ENCODE data around the gene TMIGD3. TPM values are rescaled to one million over a fixed set of nuclear protein-coding genes. Genes with fewer than 3 reads are reported as not detected.

Gene TMIGD3
- total RNA-seq, 1 experiment from 2014 or later = not detected

- H3K9me2 ChIP-seq (replicated peaks; ENCODE audit: insufficient read depth, low read length) = no peaks in the 10 kb centered on the region
These were observed 9.5 kb upstream of the TMIGD3 start for GRCh38 chr1:111512931-111513330.

GRCh38 chr1:111512132-111512889, 8.9 kb upstream of the TMIGD3 start:
- no peak overlapping the region for H3K4me3 ChIP-seq (ENCODE audit: low read length)
- H3K9ac ChIP-seq (ENCODE audit: low read length) = no peak overlapping the region
- no peak overlapping the region for H3K27ac ChIP-seq (ENCODE audit: low read length)
- H3K9me3 ChIP-seq (ENCODE audit: low read length) = no peaks in the 10 kb centered on the region
- H4K20me1 ChIP-seq (ENCODE audit: insufficient read depth, low read depth, low read length) = no peaks in the 10 kb centered on the region
- no peak overlapping the region for H2AFZ ChIP-seq (ENCODE audit: low read length)
- no peaks in the 10 kb centered on the region for H3K27me3 ChIP-seq (ENCODE audit: low read length)
- H3K9me2 ChIP-seq (replicated peaks; ENCODE audit: insufficient read depth, low read length) = no peaks in the 10 kb centered on the region
- peaks cover 54% of the 10 kb centered on the region for H3K4me1 ChIP-seq (ENCODE audit: low read length)
- DNase-seq = no peak
- no peaks in the 10 kb centered on the region for H3K79me2 ChIP-seq (ENCODE audit: low read length)
- no peak overlapping the region for H3K4me2 ChIP-seq (ENCODE audit: low read depth, low read length, poor library complexity, severe bottlenecking)
- no peaks in the 10 kb centered on the region for H3K36me3 ChIP-seq (ENCODE audit: insufficient read depth, low read length)

More at GRCh38 chr1:111512931-111513330, 9.5 kb upstream of the TMIGD3 start:
- no peaks in the 10 kb centered on the region for H3K9me3 ChIP-seq (ENCODE audit: low read length)
- H4K20me1 ChIP-seq (ENCODE audit: insufficient read depth, low read depth, low read length) = no peaks in the 10 kb centered on the region
- H2AFZ ChIP-seq (ENCODE audit: low read length) = no peak overlapping the region
- H3K9ac ChIP-seq (ENCODE audit: low read length) = no peak overlapping the region
- no peak overlapping the region for H3K4me3 ChIP-seq (ENCODE audit: low read length)
- no peak for DNase-seq
- H3K79me2 ChIP-seq (ENCODE audit: low read length) = no peaks in the 10 kb centered on the region
- H3K4me1 ChIP-seq (ENCODE audit: low read length) = peaks cover 48% of the 10 kb centered on the region
- H3K27me3 ChIP-seq (ENCODE audit: low read length) = no peaks in the 10 kb centered on the region
- no peak overlapping the region for H3K27ac ChIP-seq (ENCODE audit: low read length)
- H3K36me3 ChIP-seq (ENCODE audit: insufficient read depth, low read length) = no peaks in the 10 kb centered on the region
- H3K4me2 ChIP-seq (ENCODE audit: low read depth, low read length, poor library complexity, severe bottlenecking) = no peak overlapping the region

DNA sequence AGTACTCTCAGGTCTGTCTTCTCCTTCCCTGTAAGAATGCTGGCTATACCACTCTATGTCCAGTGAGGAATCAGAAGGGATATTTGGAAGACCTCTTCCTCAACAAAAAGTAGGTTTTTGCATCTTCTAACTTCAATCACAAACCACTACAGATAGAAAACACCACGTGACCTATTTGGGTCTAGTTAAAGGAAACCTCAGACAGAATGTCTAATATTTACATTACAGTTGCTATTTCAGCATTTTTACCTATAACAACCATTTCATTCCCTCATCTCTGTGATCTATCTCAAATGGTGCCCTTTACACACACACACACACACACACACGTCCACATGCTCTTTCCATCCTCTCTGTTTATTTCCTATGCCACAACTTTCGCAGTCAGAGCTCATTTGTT, 7.9 kb upstream of the TMIGD3 start:
- no peak overlapping the region for H3K4me2 ChIP-seq (ENCODE audit: low read depth, low read length, poor library complexity, severe bottlenecking)
- H2AFZ ChIP-seq (ENCODE audit: low read length) = peak overlapping the region; percentile 29; the same call in 1 of the 2 replicates
- H3K9me2 ChIP-seq (replicated peaks; ENCODE audit: insufficient read depth, low read length) = no peaks in the 10 kb centered on the region
- H3K27me3 ChIP-seq (ENCODE audit: low read length) = no peaks in the 10 kb centered on the region
- no peak overlapping the region for H3K9ac ChIP-seq (ENCODE audit: low read length)
- H3K36me3 ChIP-seq (ENCODE audit: insufficient read depth, low read length) = no peaks in the 10 kb centered on the region
- no peaks in the 10 kb centered on the region for H3K79me2 ChIP-seq (ENCODE audit: low read length)
- H3K9me3 ChIP-seq (ENCODE audit: low read length) = no peaks in the 10 kb centered on the region
- no peaks in the 10 kb centered on the region for H4K20me1 ChIP-seq (ENCODE audit: insufficient read depth, low read depth, low read length)
- no peak for DNase-seq
- no peak overlapping the region for H3K27ac ChIP-seq (ENCODE audit: low read length)
- no peak overlapping the region for H3K4me3 ChIP-seq (ENCODE audit: low read length)
- H3K4me1 ChIP-seq (ENCODE audit: low read length) = peaks cover 60% of the 10 kb centered on the region

DNA sequence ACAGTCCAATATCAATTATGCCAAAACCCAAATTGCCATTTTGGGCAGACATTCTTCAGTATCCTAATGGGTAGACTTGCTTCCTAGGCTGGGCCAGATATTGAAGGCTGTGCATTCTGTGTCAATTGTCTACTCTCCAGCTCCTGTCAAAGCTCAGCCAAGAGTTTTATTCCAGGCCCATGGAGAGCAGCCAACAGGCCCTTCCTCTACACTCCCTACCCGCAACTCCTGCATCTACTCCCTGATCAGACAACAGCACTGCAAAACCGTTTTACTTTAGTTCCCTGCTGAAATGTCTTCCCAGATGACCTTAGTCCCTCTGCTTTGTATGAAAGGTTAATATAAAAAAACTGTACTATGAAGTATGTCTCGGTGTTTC, 6.6 kb upstream of the TMIGD3 start:
- Histone ChIP-seq H3K27ac (ENCODE audit: low read length) (no peak overlapping the region), H3K4me1 (ENCODE audit: low read length) (peaks cover 60% of the 10 kb centered on the region)

DNA sequence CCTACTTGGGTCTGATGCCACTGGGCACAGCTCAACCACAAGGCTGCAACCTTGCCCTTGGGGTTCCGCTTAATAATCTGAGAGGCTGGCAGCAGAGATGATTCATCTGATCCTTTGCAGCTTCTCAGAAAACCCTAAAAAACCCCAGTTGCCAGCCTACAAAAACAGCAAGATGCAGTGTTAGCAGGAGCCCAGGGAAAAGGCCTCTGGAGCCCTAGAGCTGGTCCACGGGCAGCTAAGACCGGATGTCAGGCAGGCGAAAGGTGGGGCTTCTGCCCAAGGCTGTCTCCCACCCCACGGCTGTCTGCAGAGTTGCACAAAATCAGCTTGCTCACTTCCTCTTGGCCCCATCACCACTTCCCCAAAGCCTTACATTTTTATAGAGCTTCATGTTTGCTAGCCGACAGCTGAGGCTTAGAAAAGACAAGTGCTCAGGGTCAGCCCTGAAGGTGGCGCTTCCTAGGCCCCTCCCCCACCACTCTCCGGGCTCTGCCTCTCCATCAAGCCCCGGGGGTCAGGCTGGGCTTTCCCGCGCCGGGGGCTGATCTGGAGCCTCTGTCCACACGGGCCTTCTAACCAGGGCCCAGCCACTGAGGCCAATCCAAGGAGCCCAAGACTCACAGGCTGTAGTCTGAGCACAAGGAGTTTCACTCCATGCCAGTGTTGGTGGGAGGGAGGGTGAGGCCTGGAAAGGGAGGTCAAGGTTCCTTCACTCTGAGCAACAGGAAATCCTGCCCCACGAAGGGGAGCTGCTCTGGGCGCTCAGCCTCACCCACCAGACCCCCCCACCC, 4.2 kb upstream of the TMIGD3 start:
- H3K27me3 ChIP-seq (ENCODE audit: low read length) = no peaks in the 10 kb centered on the region
- H3K36me3 ChIP-seq (ENCODE audit: insufficient read depth, low read length) = no peaks in the 10 kb centered on the region
- no peaks in the 10 kb centered on the region for H3K9me3 ChIP-seq (ENCODE audit: low read length)
- H4K20me1 ChIP-seq (ENCODE audit: insufficient read depth, low read depth, low read length) = no peaks in the 10 kb centered on the region
- H3K9ac ChIP-seq (ENCODE audit: low read length) = peak overlapping the region; percentile 82
- H3K79me2 ChIP-seq (ENCODE audit: low read length) = no peaks in the 10 kb centered on the region
- H2AFZ ChIP-seq (ENCODE audit: low read length) = 0 out of 2 replicates have a peak overlapping the region, but pooled peaks have one; percentile 49
- H3K4me1 ChIP-seq (ENCODE audit: low read length) = peaks cover 77% of the 10 kb centered on the region
- H3K4me3 ChIP-seq (ENCODE audit: low read length) = peak overlapping the region; percentile 65
- DNase-seq = peak; percentile 97
- H3K4me2 ChIP-seq (ENCODE audit: low read depth, low read length, poor library complexity, severe bottlenecking) = peak overlapping the region; percentile 78
- H3K27ac ChIP-seq (ENCODE audit: low read length) = peak overlapping the region; percentile 98
- no peaks in the 10 kb centered on the region for H3K9me2 ChIP-seq (replicated peaks; ENCODE audit: insufficient read depth, low read length)

More for the DNA sequence above, 6.6 kb upstream of the TMIGD3 start:
- no peaks in the 10 kb centered on the region for H4K20me1 ChIP-seq (ENCODE audit: insufficient read depth, low read depth, low read length)
- H3K27me3 ChIP-seq (ENCODE audit: low read length) = no peaks in the 10 kb centered on the region
- no peak for DNase-seq
- no peaks in the 10 kb centered on the region for H3K9me2 ChIP-seq (replicated peaks; ENCODE audit: insufficient read depth, low read length)
- H3K9ac ChIP-seq (ENCODE audit: low read length) = no peak overlapping the region
- H3K79me2 ChIP-seq (ENCODE audit: low read length) = no peaks in the 10 kb centered on the region
- H3K4me2 ChIP-seq (ENCODE audit: low read depth, low read length, poor library complexity, severe bottlenecking) = peak overlapping the region; percentile 40
- no peaks in the 10 kb centered on the region for H3K9me3 ChIP-seq (ENCODE audit: low read length)
- no peak overlapping the region for H3K4me3 ChIP-seq (ENCODE audit: low read length)
- H2AFZ ChIP-seq (ENCODE audit: low read length) = no peak overlapping the region
- H3K36me3 ChIP-seq (ENCODE audit: insufficient read depth, low read length) = no peaks in the 10 kb centered on the region

GRCh38 chr1:111506561-111506960, 3.1 kb upstream of the TMIGD3 start:
- Histone ChIP-seq H3K4me2 (ENCODE audit: low read depth, low read length, poor library complexity, severe bottlenecking) (peak overlapping the region; percentile 78), H3K9me2 (replicated peaks; ENCODE audit: insufficient read depth, low read length) (no peaks in the 10 kb centered on the region), H3K9ac (ENCODE audit: low read length) (peak overlapping the region; percentile 64), H3K36me3 (ENCODE audit: insufficient read depth, low read length) (no peaks in the 10 kb centered on the region), H4K20me1 (ENCODE audit: insufficient read depth, low read depth, low read length) (no peaks in the 10 kb centered on the region), H3K79me2 (ENCODE audit: low read length) (no peaks in the 10 kb centered on the region), H3K4me1 (ENCODE audit: low read length) (peaks cover 77% of the 10 kb centered on the region), H3K4me3 (ENCODE audit: low read length) (peak overlapping the region; percentile 34; the same call in 1 of the 2 replicates), H3K27ac (ENCODE audit: low read length) (peak overlapping the region; percentile 98), H3K9me3 (ENCODE audit: low read length) (no peaks in the 10 kb centered on the region), H2AFZ (ENCODE audit: low read length) (peak overlapping the region; percentile 85; the same call in 1 of the 2 replicates), H3K27me3 (ENCODE audit: low read length) (no peaks in the 10 kb centered on the region)
- DNase-seq = peak; percentile 74

GRCh38 chr1:111505641-111506119, 2.2 kb upstream of the TMIGD3 start:
- H3K9me2 ChIP-seq (replicated peaks; ENCODE audit: insufficient read depth, low read length) = no peaks in the 10 kb centered on the region
- peak overlapping the region; percentile 34; the same call in 1 of the 2 replicates for H3K4me3 ChIP-seq (ENCODE audit: low read length)

DNA sequence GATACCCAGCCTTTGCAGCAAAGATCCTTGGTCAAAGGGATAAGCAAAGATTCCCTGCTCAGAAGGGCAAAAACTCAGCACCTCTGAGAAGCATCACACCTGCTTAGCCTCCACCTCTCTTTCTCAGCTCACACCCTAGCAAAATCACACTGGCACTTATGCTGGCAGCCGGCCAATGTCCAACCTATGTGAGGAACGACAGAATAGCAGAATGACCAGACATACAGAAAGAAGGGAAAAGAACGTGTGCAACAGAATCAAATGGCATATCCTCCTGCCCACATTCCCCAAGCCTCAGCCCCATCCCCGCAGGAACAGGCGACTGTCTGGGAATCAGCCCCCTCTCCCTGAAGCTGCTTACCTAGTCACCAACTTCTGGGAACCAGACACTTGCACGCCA, 664 bp upstream of the TMIGD3 start:
- H3K36me3 ChIP-seq (ENCODE audit: insufficient read depth, low read length) = no peaks in the 10 kb centered on the region
- no peaks in the 10 kb centered on the region for H4K20me1 ChIP-seq (ENCODE audit: insufficient read depth, low read depth, low read length)
- no peaks in the 10 kb centered on the region for H3K9me3 ChIP-seq (ENCODE audit: low read length)
- peak overlapping the region; percentile 17 for H3K4me2 ChIP-seq (ENCODE audit: low read depth, low read length, poor library complexity, severe bottlenecking)
- no peaks in the 10 kb centered on the region for H3K9me2 ChIP-seq (replicated peaks; ENCODE audit: insufficient read depth, low read length)
- peaks cover 59% of the 10 kb centered on the region for H3K4me1 ChIP-seq (ENCODE audit: low read length)
- no peak for DNase-seq
- H2AFZ ChIP-seq (ENCODE audit: low read length) = peak overlapping the region; percentile 73; the same call in 1 of the 2 replicates
- H3K27me3 ChIP-seq (ENCODE audit: low read length) = no peaks in the 10 kb centered on the region
- H3K79me2 ChIP-seq (ENCODE audit: low read length) = no peaks in the 10 kb centered on the region
- no peak overlapping the region for H3K27ac ChIP-seq (ENCODE audit: low read length)
- no peak overlapping the region for H3K4me3 ChIP-seq (ENCODE audit: low read length)
- H3K9ac ChIP-seq (ENCODE audit: low read length) = peak overlapping the region; percentile 4; the same call in 1 of the 2 replicates

More at GRCh38 chr1:111505641-111506119, 2.2 kb upstream of the TMIGD3 start:
- peak; percentile 94 for DNase-seq
- H3K27me3 ChIP-seq (ENCODE audit: low read length) = no peaks in the 10 kb centered on the region
- no peaks in the 10 kb centered on the region for H4K20me1 ChIP-seq (ENCODE audit: insufficient read depth, low read depth, low read length)
- peak overlapping the region; percentile 98 for H3K27ac ChIP-seq (ENCODE audit: low read length)
- no peaks in the 10 kb centered on the region for H3K36me3 ChIP-seq (ENCODE audit: insufficient read depth, low read length)
- H3K4me2 ChIP-seq (ENCODE audit: low read depth, low read length, poor library complexity, severe bottlenecking) = peak overlapping the region; percentile 58
- H3K4me1 ChIP-seq (ENCODE audit: low read length) = peaks cover 73% of the 10 kb centered on the region
- peak overlapping the region; percentile 85 for H2AFZ ChIP-seq (ENCODE audit: low read length)
- H3K79me2 ChIP-seq (ENCODE audit: low read length) = no peaks in the 10 kb centered on the region
- H3K9me3 ChIP-seq (ENCODE audit: low read length) = no peaks in the 10 kb centered on the region
- H3K9ac ChIP-seq (ENCODE audit: low read length) = peak overlapping the region; percentile 64
